GM12872 (cell line): Measurements from ENCODE around the gene KIF1B.

ENCODE experiments used
- TF ChIP-seq, protein P1 (sequence below): IDR thresholded peaks from 3 replicates; pipeline ENCODE4 v1.5.1; 2011; ENCODE audit warnings: low read depth, mild to moderate bottlenecking, low read length, moderate library complexity; ENCODE audit not compliant: insufficient read depth

KIF1B gene

DNA sequence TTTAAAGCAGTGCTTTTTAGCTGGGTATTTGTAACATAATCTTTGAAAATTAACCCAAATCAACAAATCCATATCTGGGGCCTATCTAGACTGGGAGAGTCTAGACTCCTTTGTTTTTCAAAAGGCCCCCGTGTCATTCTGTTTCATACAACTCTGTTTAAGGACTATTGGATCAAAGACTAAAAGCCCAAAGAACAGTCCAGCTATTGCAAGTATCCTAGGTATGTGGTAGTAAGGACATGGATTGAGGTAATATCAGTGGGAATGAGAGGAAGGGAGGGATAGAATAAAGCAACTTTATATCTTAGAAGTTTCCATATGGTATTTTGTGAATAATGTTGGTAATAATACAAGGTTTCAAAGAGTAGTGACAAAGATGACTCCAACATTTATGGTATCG, 18.2 kb downstream of the KIF1B start:
- TF ChIP-seq, protein P1, sequence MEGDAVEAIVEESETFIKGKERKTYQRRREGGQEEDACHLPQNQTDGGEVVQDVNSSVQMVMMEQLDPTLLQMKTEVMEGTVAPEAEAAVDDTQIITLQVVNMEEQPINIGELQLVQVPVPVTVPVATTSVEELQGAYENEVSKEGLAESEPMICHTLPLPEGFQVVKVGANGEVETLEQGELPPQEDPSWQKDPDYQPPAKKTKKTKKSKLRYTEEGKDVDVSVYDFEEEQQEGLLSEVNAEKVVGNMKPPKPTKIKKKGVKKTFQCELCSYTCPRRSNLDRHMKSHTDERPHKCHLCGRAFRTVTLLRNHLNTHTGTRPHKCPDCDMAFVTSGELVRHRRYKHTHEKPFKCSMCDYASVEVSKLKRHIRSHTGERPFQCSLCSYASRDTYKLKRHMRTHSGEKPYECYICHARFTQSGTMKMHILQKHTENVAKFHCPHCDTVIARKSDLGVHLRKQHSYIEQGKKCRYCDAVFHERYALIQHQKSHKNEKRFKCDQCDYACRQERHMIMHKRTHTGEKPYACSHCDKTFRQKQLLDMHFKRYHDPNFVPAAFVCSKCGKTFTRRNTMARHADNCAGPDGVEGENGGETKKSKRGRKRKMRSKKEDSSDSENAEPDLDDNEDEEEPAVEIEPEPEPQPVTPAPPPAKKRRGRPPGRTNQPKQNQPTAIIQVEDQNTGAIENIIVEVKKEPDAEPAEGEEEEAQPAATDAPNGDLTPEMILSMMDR: no peak

DNA sequence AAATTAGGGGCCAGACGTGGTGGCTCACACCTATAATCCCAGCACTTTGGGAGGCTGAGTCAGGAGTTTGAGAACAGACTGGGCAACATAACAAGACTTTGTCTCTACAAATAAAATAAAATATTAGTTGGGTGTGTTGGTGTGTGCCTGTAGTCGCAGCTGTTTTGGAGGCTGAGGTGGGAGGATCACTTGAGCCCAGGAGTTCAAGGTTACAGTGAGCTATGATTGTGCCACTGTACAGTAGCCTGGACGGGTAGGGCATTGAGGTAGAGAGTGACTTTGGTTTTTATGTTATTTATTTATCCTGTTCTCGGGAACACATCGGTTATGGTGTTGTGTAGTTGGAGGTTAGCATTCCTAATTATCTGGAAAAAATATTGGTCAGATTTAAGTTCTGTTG, 19.5 kb downstream of the KIF1B start:
- TF ChIP-seq, protein P1: no peak

DNA sequence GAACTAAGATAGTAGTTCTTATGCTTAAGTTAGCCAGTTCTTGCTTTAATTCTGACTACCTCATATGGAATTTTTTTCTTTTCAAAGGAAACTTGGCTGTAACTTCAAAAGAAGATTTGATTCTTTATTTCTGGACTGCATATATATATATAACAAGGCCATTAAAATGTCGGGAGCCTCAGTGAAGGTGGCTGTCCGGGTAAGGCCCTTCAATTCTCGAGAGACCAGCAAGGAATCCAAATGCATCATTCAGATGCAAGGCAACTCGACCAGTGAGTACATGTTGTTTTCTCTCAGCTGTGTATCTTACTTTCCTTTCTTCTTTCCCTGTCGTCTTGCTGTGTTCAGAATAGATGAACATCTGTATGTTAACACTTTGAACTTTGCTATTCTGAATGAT, 21.8 kb downstream of the KIF1B start:
- TF ChIP-seq, protein P1: no peak

DNA sequence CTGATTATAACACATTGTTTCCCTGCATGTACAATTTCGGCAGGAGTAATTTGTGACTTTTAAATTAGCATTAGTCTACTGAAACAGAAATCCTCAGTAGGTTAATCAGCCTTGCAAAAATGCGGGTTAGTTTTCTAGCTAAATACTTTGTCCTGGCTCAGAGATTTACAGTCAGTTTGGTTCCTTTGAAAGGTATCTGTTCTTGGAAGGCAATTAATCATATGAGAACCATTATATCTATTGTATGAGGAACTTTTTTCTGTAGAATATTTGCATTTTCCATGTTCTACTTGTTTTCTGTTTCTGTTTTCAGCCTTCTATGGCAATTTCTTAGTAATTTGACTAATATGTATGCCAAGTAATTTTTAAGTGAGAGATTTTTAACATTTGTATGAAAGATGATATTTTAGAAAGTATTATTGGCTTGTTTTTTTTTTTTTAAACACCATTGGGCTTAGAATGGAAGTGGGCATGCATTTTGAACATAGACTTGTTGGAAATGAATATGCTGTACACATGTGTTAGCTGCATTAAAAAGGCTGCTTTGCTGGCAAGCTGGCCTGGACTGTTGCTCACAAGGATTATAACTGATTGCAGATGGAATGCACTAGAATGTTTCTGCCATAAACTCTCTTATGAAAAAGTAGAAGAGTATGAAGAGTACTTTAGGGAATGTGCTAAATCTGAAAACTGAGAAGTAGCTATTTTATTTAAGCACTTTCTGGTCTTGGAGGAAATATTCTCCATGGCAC, 26.2 kb downstream of the KIF1B start:
- TF ChIP-seq, protein P1: no peak

DNA sequence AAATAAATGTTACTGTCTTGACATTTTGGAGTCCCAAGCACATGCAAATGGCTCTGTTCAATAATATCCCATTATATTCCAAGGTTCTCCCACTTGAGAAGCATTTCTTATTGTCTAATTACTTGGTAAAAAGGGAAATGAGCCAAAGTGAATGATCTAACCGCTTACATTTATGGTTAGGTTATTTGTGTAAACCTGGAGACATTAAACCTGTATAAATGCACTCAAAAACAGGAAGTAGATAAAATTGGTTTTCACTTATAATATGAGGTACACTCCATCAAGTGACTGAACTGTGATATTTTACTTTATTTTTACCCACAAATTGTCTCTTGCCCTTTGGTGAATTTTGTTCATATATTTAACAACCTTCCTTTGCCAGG, 26.8 kb downstream of the KIF1B start:
- TF ChIP-seq, protein P1: no peak

DNA sequence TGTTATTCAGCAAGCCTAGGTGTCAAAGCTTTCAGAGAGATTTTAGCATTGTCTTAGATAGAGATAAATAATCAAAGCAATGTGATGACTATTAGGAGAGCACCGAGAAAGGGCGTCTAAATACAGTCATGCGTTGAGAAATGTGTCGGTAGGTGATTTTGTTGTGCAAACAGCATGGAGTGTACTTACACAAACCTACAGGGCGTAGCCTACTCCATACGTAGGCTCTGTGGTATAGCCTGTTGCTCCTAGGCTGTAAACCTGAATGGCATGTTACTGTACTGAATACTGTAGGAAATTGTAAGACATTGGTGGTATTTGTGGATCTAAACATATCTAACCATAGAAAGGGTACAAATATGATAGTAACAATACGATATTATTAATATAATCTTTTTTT, 31.8 kb downstream of the KIF1B start:
- TF ChIP-seq, protein P1: no peak

DNA sequence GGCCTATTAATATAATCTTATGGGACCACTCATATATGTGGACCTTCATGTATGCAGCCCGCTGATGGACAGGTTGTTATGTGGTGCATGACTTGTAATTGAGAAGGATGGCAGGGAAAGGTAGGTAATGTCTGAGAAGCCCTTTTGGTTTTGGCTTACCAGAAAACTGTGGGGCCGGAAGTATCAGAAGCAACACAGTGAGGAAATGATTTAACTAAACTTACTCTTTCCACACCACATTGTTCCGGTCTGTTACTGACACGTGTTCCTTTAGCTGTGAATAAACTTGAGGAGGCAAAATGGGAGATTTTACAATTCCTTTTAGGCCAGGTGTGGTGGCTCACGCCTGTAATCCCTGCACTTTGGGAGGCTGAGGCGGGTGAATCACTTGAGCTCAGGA, 32.4 kb downstream of the KIF1B start:
- TF ChIP-seq, protein P1: no peak
